Left ventricle myocardium inferior (tissue), 1 donor: ENCODE measurements around the gene FXYD6. TPM values are rescaled to one million over a fixed set of nuclear protein-coding genes. Genes with fewer than 3 reads are reported as not detected.

Experiments used
- DNase-seq: peaks from one replicate; pipeline ENCODE4 v3.0.0-alpha.2; 2020
- H3K27ac ChIP-seq: fragments of 200-600 bp; replicated peaks from 2 replicates; pipeline ENCODE4 v1.8.0; 2021
- H3K27me3 ChIP-seq: fragments of 200-600 bp; 2 replicates; pipeline ENCODE4 v1.8.0; 2021; ENCODE audit warnings: low read depth
- H3K36me3 ChIP-seq: fragments of 200-600 bp; 2 replicates; pipeline ENCODE4 v1.8.0; 2021
- H3K4me1 ChIP-seq: fragments of 200-600 bp; 2 replicates; pipeline ENCODE4 v1.8.0; 2021
- H3K4me3 ChIP-seq: fragments of 200-600 bp; 2 replicates; pipeline ENCODE4 v1.8.0; 2021; ENCODE audit warnings: mild to moderate bottlenecking, moderate library complexity
- H3K9me3 ChIP-seq: fragments of 200-600 bp; replicated peaks from 2 replicates; pipeline ENCODE4 v1.8.0; 2021
- CTCF ChIP-seq: fragments of 200-600 bp; IDR thresholded peaks from 2 replicates; pipeline ENCODE4 v1.8.0; 2021; ENCODE audit warnings: antibody characterized with exemption, mild to moderate bottlenecking, borderline replicate concordance
- intact Hi-C: fragments of 100-400 bp; cut with micrococcal nuclease; formaldehyde crosslinking; loops from one replicate; pipeline ENCODE4 v1.11.0; 2022
- total RNA-seq: library from RNA; stranded (reverse); fragmentation: NEBNext Ultra II Directional; extraction: Animal tissue kit (Norgen Biotek cat#: 25700); gene quantifications from one replicate; pipeline ENCODE4 v1.2.1, GENCODE V29; 2021
- donor health status: DM: no; HTN: yes; CAD: no; lungs with severe emphysema.

The FXYD6 gene
- total RNA-seq, 1 donor from 2014 or later: 30.2 TPM

DNA sequence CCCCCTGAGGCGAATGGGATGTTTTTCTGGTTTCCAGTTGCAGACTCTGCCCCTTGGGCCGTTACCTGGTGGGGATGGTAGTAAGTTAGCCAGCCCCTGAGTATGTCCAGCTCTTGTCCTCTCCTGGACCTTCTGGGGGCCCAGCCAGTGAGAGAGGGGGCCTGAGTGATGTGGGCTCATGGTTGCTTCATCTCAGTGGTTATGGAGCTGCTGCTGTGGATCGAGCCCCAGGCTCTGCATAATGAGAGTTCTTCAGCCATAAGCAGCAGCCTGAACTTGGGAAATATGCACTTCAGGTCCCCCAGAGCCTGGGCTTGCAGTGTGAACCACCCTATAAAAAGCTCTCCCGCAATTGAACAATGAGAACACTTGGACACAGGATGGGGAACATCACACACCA is 46.8 kb upstream of the FXYD6 start:
- no peak overlapping the region for H3K4me3 ChIP-seq
- H3K4me1 ChIP-seq: no peaks in the 10 kb centered on the region
- no peak for DNase-seq
- H3K36me3 ChIP-seq: no peaks in the 10 kb centered on the region
- no peaks in the 10 kb centered on the region for H3K27me3 ChIP-seq
- H3K9me3 ChIP-seq: no peaks in the 10 kb centered on the region
- H3K27ac ChIP-seq: no peak overlapping the region
- no peak for TF ChIP-seq CTCF
- intact Hi-C loops: no loop called here

- H3K4me1 ChIP-seq: no peaks in the 10 kb centered on the region
- DNase-seq: no peak
- H3K9me3 ChIP-seq: no peaks in the 10 kb centered on the region
- H3K27me3 ChIP-seq: peaks cover 8% of the 10 kb centered on the region
- TF ChIP-seq CTCF: no peak
- H3K36me3 ChIP-seq: no peaks in the 10 kb centered on the region
- intact Hi-C loops: no loop called here
- H3K27ac ChIP-seq: no peak overlapping the region
- H3K4me3 ChIP-seq: no peak overlapping the region
These were observed 45.4 kb upstream of the FXYD6 start for GRCh38 chr11:117921893-117922292.

DNA sequence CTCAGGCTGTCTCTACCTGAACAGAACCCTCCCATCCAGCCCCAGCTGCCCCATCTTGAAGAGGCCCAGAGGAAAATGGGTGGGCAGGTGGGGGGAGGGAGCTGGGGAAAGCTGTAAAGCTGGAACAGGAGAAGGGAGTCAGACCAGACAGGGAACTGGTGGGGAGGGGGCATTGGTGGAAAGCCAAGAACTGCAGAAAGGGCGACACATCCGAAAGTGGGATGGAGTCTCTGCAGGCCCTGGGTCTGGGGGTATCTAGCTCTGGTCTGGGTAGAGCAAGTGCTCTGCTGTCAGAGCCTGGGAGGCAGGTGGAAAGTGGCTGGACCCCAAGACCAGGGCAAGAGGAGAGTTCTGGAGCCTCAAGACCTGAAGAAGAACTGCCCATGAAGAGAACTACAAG is 45.0 kb upstream of the FXYD6 start:
- Histone ChIP-seq H3K36me3 (no peaks in the 10 kb centered on the region), H3K4me1 (no peaks in the 10 kb centered on the region), H3K4me3 (no peak overlapping the region), H3K27ac (no peak overlapping the region), H3K9me3 (no peaks in the 10 kb centered on the region), H3K27me3 (peaks cover 10% of the 10 kb centered on the region)
- no peak for TF ChIP-seq CTCF
- no peak for DNase-seq
- intact Hi-C loops: no loop called here

GRCh38 chr11:117919781-117920221 is 43.3 kb upstream of the FXYD6 start:
- no peaks in the 10 kb centered on the region for H3K9me3 ChIP-seq
- no peaks in the 10 kb centered on the region for H3K36me3 ChIP-seq
- no peak overlapping the region for H3K27ac ChIP-seq
- TF ChIP-seq CTCF: no peak
- no peak overlapping the region for H3K4me3 ChIP-seq
- H3K27me3 ChIP-seq: peaks cover 10% of the 10 kb centered on the region
- H3K4me1 ChIP-seq: no peaks in the 10 kb centered on the region
- intact Hi-C loops: no loop called here
- DNase-seq: no peak

DNA sequence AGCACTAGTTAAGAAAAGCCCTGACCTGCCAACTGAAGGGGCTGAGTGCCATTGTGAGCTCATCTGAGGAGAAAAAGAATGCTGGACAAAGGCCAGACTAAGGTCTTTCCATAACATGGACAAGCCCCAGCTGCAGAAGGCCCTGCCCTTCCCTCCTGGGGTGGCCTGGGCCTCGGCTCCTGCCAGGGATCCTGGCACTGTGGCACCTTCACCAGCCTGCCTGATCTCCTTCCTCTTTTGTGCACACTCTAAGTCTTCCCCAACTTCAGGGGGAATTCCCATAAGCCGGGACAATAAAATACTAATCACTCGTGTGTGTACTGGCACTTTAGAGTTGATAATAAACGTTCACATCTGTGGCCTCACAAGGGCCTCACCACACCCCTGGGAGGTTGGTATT is 42.9 kb upstream of the FXYD6 start:
- no peaks in the 10 kb centered on the region for H3K36me3 ChIP-seq
- no peak overlapping the region for H3K27ac ChIP-seq
- peaks cover 10% of the 10 kb centered on the region for H3K27me3 ChIP-seq
- no peaks in the 10 kb centered on the region for H3K9me3 ChIP-seq
- TF ChIP-seq CTCF: no peak
- DNase-seq: no peak
- no peaks in the 10 kb centered on the region for H3K4me1 ChIP-seq
- H3K4me3 ChIP-seq: no peak overlapping the region
- intact Hi-C loops: no loop called here
